Activated CD4-positive, alpha-beta T cell treated with anti-CD3 and anti-CD28 coated beads, Interleukin-2, amount 50 U/mL, for 48 hours (primary cell): Measurements from ENCODE around the gene PITPNM3.

Experiments used
- DNase-seq, 2 experiments: peaks; one replicate each; pipeline ENCODE4 v3.0.0-alpha.2; 2020

PITPNM3 gene

DNA sequence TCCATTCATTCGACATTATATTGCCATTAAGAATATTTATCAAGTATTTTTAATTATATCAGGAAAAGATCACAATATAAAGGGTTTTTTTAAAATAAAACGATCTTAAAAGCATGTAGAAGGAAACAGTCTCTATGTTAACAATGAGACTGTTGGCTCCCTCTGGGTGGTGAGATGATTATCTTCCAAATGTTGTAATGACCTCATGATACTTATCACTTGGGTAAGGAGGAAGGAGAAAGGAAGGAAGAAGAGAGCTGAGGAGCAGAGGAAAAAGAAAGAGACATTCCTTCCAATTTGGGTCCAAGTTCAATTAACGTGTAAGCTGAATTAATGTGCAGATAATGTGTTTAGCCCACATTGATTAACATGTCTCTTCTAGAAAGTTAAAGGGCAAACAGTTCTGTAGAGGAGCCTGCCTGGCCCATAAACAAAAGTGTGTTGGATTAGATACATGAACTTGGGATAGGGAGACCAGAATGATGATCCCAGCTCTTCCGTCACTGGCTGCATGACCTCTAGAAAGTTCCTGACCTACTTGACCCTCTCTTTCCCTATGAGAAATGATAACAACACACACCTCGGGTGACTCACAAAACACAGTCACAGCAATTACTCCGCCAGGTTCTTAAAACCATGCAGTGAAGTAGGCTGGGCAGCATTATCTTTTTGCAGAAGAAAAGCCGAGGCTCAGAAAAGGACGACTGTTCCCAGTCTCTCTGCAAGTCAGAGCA is 80.1 kb downstream of the PITPNM3 start:
- DNase-seq, result no peak

DNA sequence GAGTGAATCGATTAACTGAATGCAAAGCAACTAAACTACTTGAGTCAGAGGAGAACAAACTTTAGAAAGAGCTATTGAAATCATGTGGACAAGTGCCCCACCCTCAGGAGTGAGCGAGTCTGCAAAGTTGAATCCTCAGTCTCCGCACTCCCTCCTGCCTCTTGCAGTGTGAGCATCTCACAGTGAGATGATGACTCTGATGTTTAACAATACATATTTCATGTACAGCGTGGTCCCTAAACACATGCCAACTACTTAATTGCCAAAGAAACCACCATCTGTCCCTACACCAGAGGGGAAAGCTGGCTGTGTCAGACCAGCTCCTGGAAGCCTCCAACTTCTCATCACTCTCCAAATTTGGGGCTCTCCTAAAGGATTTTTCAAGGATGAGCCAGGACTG is 80.9 kb downstream of the PITPNM3 start:
- no peak for DNase-seq

DNA sequence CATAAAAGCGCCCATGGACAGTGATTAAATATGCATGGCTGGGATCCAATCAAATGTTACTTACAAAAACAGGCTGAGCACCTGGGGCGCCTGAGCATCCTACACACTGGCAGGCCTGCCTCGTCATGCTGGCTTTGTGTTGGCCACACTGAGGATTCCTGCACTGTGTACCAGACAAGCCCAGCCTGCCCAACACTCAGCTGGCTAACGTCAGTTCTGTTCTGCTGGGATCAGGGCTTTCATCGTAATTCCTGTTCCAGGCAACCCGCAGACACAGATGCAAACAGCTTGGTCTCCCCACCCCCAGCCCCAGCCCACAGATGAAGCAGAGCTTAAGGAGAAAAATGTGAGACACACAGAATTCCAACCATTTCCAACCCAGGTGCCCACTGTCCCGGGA is 81.4 kb downstream of the PITPNM3 start:
- no peak for DNase-seq

DNA sequence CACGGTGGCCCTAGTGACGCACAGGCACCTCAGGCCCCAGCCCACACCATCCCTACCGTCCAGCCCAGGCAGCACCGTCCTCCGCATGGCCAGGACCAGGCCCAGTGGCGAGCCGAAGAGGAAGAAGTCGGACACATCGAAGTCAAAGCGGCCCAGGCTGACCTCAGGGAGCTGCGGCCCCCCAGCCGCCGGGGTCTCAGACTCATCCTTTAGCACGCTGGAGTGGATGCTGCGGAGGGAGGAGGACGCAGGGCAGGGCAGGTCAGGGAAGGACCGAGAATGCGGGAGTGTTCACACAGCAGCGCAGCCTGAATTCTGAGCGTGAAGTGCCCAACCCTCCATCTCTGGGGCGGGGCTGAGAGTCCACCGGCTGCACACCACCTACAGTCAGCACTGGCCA is 82.0 kb downstream of the PITPNM3 start:
- no peak for DNase-seq

- DNase-seq, result peak; percentile 76 to 80
Observed at GRCh38 chr17:6473128-6473767, 83.1 kb downstream of the PITPNM3 start.

- no peak for DNase-seq
Observed at GRCh38 chr17:6472517-6472916, 83.8 kb downstream of the PITPNM3 start.

DNA sequence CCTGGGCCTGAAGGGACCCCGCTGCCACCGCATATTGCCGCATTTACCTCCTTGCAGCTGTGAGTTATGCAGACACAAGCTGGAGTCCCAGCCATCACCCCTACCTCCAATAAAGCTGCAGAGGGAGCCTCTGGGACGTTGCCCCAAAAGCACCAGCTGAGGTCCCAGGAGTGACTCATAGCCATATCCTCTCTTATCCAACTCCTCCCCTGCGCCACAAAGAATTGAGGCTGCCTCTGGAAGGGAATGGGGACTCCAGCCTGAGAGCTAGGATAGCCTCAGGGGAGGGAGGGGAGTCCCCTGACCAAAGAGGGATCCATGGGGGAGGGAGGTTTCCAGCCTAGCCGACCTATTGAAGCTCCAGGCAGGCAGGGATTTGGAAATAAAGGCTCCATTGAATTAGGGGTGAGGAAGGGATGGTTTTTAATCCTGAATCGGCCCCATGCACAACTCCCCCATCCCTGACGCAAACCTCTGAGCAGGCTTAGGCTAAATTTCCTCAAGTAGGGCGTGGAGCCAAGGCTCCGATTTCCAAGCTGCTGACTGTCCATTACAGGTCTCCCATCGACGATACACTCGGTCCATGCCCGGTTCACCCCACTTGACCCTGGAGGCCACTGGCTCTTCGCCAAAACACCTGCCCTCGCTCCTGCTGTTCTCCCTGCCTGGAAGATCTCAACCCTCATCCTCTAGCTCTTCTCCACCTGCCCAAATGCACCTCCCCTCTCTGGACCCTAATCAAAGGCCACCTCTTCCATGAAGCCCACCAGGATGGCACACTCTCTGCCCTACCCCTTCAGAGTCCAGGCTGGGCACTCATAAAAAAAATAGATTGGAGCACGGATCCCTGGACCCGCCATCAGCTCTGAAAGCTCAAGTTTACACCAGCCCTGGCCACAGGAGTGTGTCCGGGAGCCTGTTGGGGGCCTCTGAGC is 84.6 kb downstream of the PITPNM3 start:
- DNase-seq, result no peak

- no peak for DNase-seq
Observed at GRCh38 chr17:6470751-6471521, 85.4 kb downstream of the PITPNM3 start.

GRCh38 chr17:6470146-6470718 is 86.1 kb downstream of the PITPNM3 start:
- no peak for DNase-seq

DNA sequence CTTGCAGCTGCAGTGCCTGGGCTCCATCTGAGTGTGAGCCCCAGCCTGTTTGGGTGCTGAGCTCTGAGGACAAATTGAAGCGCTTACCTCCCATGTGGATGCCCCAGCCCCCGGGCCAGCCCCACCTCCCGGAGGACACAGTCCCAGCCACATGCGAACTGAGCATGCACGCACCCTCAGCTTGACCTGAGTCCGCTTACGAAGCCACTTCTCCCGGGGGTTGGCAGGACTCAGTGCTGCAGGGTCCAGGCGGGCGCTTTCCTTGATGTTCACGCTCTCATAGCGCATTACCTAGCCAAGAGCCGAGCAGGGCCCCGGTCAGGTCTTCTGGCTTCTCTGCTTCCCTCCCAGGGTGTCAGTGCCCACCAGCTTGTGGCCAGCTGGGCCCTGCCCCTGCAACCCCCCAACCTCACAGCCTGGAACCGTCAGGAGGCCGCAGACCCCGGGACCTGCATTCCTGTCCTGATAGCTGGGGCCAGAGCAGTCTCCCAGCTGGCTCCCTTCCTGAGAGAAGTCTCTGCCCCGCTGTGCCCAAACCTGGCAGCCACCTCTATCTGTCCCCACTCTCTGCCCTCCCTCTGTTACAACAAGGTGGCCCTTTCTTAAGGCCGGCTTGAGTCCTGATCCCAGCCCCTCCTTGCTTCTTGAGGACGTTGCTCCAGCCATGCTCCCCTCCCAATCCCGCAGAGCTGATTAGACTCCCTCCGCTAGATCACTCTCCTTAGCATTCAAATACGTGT is 88.1 kb downstream of the PITPNM3 start:
- no peak for DNase-seq

DNA sequence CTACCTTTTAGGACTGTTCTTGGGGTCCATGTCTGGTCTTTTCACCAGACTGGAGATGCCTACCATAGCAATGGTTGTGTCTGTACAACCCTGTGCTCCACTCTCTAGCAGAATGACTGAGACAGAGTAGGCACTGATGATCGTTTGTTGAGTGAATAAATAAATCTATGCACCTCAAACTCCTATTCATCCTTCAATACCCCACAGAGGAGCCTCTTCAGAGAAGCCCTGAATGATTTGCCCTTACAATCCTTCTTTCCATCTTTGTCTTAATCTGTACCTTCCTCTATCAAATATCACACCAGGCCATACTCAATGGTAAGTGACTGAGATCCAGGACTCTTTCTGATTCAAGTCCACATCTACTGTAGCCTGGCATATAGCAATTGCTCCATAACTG is 88.8 kb downstream of the PITPNM3 start:
- no peak for DNase-seq

DNA sequence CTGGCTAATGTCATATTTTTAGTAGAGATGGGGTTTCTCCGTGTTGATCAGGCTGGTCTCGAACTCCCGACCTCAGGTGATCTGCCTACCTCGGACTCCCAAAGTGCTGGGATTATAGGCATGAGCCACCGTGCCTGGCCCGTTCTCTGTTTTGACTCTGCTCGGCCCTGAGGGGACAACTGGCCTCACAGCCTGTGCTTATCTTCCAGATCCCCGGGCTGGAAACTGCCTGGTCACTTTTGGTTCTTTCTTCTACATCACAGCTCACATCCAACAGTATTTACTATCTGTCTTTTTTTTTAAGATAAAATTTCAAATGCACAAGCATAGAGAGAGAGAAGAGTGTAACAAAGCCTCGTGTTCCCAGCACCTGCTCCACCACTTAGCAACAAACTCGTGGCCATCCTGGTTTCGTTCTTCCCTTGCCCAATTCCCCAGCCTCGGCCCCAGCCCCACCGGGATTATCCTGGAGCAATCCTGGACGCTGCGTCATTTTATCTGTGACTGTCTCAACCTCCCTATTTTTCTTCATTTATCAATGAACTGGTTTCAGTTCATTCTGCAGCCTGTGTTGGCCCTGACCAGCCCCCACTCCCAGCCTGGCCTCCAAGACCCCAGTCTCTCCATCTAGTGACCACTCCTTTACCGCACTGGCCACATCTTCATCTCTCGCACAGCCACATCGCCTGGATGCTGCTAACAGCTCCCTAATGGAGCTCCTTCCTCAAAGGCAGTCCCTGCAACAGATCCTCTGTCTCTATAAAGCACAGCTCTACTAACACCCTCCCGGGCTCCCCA is 91.0 kb downstream of the PITPNM3 start:
- no peak for DNase-seq

DNA sequence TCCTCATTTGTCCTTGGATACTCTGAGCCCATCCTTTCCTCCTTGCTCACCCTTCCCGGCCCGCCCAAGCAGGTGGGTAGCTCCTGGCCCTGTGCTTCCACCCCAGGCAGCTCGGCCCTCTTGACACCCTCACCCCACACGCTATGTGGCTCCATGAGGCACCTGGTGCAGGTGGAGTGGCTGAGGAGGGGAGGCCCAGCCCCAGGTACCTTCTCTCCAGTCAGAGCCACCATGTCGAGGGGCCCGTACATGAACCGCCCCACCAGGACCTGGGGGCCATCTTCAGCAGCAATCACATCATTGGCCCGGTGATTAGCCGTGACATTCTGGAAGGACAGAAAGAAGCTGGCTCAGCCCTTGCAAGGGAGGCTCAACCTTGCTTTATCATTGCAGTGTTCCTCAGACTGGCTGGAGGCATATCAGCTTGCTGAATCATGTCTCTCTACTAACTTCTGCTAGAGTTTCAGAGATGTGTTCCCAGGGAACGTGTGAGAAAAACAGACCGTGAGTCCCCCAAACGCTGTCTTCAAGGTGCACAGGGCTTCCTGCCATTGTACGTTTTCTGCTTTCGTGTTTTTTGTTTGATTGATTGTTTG is 91.8 kb downstream of the PITPNM3 start:
- DNase-seq, result no peak

GRCh38 chr17:6463616-6464445 is 92.5 kb downstream of the PITPNM3 start:
- no peak for DNase-seq

GRCh38 chr17:6462692-6463091 is 93.7 kb downstream of the PITPNM3 start:
- no peak for DNase-seq

- peak; percentile 39 to 49 for DNase-seq
Observed at GRCh38 chr17:6461792-6462524, 94.4 kb downstream of the PITPNM3 start.

- no peak for DNase-seq
Observed at GRCh38 chr17:6461246-6461645, 95.1 kb downstream of the PITPNM3 start.

- no peak for DNase-seq
Observed at GRCh38 chr17:6460531-6461161, 95.7 kb downstream of the PITPNM3 start.
